Measurements from ENCODE around the gene ATP4B. TPM values are rescaled to one million over a fixed set of nuclear protein-coding genes. Genes with fewer than 3 reads are reported as not detected.

The ATP4B gene
- total RNA-seq, 3 donors from 2014 or later (not counting 1 experiment from before 2014, with no cell fraction given) = not detected

DNA sequence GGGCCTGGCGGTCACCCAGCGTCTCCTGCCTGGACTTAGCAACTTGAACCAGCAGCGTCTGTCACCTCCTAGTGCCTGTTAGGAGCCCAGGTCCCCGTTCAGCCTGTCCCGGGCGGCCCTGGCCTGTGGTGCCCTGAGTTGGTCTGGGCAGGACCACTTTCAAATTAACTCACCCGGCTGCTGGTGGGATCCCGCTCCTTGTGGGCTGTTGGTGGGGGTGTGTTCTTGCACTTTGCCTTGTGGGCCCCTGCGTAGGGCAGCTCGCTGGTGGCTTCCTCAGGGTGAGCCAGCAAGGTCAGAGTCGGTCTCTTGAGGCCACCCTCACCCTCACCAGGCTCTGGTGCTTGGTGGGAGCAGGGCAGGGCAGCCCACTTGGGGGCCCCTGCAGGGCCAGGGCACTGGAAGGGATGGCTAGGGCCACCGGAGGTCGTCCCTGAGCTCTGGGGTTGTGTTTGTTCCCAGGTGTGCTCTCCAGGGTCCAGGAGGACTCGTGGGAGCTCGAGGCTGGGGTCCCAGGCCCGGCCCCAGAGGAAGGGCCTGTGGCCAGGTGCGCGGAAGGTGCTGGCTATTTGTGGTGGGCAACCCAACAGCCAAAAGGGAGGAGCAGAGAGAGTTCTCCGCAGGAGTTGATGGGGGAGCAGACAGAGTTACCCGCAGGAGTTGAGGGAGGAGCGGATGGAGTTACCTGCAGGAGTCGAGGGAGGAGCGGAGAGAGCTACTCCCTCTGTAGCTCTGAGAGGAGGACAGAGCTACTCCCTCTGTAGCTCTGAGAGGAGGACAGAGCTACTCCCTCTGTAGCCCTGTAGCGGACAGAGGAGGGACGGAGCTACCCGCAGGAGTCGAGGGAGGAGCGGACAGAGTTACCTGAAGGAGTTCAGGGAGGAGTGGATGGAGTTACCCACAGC is 56.6 kb downstream of the ATP4B start:
- no peak overlapping the region for H3K4me3 ChIP-seq (ENCODE audit: low read length)
- Mint-ChIP-seq H3K36me3 (no peaks in the 10 kb centered on the region), H3K4me3 (no peak overlapping the region), H3K27ac (no peak overlapping the region), H3K9me3 (no peaks in the 10 kb centered on the region), H3K27me3 (ENCODE audit: low read depth in 2 of 2) (no peaks in the 10 kb centered on the region), H3K4me1 (peaks cover 29 to 48% of the 10 kb centered on the region in 2 donors)
- no peak overlapping the region for H3K27ac ChIP-seq (ENCODE audit: low read length)
- no peaks in the 10 kb centered on the region for H3K36me3 ChIP-seq (ENCODE audit: control insufficient read depth, insufficient read depth, low read length)
- DNase-seq (no peak), ATAC-seq (no peak)
- 96% methylated on average over 28 of the region's 28 CpGs for WGBS (ENCODE audit: insufficient coverage)
- H3K9me3 ChIP-seq (ENCODE audit: control insufficient read depth, insufficient read depth, low read length) = peaks cover 4% of the 10 kb centered on the region
- TF ChIP-seq, protein P1, sequence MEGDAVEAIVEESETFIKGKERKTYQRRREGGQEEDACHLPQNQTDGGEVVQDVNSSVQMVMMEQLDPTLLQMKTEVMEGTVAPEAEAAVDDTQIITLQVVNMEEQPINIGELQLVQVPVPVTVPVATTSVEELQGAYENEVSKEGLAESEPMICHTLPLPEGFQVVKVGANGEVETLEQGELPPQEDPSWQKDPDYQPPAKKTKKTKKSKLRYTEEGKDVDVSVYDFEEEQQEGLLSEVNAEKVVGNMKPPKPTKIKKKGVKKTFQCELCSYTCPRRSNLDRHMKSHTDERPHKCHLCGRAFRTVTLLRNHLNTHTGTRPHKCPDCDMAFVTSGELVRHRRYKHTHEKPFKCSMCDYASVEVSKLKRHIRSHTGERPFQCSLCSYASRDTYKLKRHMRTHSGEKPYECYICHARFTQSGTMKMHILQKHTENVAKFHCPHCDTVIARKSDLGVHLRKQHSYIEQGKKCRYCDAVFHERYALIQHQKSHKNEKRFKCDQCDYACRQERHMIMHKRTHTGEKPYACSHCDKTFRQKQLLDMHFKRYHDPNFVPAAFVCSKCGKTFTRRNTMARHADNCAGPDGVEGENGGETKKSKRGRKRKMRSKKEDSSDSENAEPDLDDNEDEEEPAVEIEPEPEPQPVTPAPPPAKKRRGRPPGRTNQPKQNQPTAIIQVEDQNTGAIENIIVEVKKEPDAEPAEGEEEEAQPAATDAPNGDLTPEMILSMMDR (IDR thresholded peaks at IDR 0.05) = no peak
- no peaks in the 10 kb centered on the region for H3K27me3 ChIP-seq (ENCODE audit: control insufficient read depth, insufficient read depth, low read length)
- H3K4me1 ChIP-seq (ENCODE audit: control insufficient read depth, insufficient read depth, low read length) = peaks cover 14% of the 10 kb centered on the region
- intact Hi-C loops (cut with micrococcal nuclease) = no loop called here

DNA sequence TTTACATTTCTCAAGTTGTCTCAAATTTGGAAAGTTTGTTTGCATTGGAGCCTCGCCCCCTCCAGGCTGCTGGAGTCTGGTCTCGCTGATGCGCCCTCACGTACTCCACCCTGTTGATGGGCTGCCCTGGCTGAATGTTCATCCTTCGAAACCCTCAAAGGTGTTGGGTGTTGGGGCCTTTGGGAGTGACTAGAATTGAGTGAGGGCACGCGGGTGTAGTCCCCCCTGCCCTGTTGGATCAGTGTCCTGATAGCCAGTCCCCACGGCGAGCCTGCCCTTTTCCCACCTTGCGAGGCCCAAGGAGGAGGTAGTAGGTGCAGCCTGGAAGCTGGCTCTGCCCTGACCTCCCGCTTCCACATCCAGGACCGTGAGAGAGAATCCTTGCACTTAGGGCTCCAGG is 58.6 kb downstream of the ATP4B start:
- Mint-ChIP-seq H3K27me3 (ENCODE audit: low read depth in 2 of 2) (no peaks in the 10 kb centered on the region), H3K27ac (no peak overlapping the region), H3K36me3 (no peaks in the 10 kb centered on the region), H3K4me3 (no peak overlapping the region), H3K9me3 (no peaks in the 10 kb centered on the region), H3K4me1 (peaks cover 19 to 32% of the 10 kb centered on the region in 2 donors)
- no peak overlapping the region for H3K27ac ChIP-seq (ENCODE audit: low read length)
- H3K4me3 ChIP-seq (ENCODE audit: low read length) = no peak overlapping the region
- intact Hi-C loops (cut with micrococcal nuclease) = no loop called here
- no peaks in the 10 kb centered on the region for H3K27me3 ChIP-seq (ENCODE audit: control insufficient read depth, insufficient read depth, low read length)
- 99% methylated on average over 12 of the region's 12 CpGs for WGBS (ENCODE audit: insufficient coverage)
- no peaks in the 10 kb centered on the region for H3K36me3 ChIP-seq (ENCODE audit: control insufficient read depth, insufficient read depth, low read length)
- TF ChIP-seq, protein P1 (IDR thresholded peaks at IDR 0.05) = no peak
- ATAC-seq (no peak), DNase-seq (no peak)
- H3K4me1 ChIP-seq (ENCODE audit: control insufficient read depth, insufficient read depth, low read length) = peaks cover 3% of the 10 kb centered on the region
- peaks cover 4% of the 10 kb centered on the region for H3K9me3 ChIP-seq (ENCODE audit: control insufficient read depth, insufficient read depth, low read length)

Other genes starting within 250 kb of the ATP4B start
- under 1 TPM; 0.56 to 0.93 (median 0.72) TPM for gene ADPRHL1, start 204.7 kb downstream of the ATP4B start, total RNA-seq
- gene DCUN1D2, start 167.5 kb downstream of the ATP4B start, total RNA-seq = 10 to 100 TPM; 26.1 to 33.9 (median 27.1) TPM
- 10 to 100 TPM; 26.3 to 44.3 (median 29.2) TPM for gene TFDP1, start 73.4 kb downstream of the ATP4B start, total RNA-seq
- gene GRK1, start 9.0 kb upstream of the ATP4B start, total RNA-seq = not detected
- gene TMEM255B, start 101.0 kb upstream of the ATP4B start, total RNA-seq = 1 to 10 TPM in 2 of 3 donors, under 1 TPM in 1; 0.38 to 3.0 (median 1.0) TPM
- gene GAS6, start 205.9 kb upstream of the ATP4B start, total RNA-seq = 1 to 10 TPM in 1 of 3 donors, under 1 TPM in 2; 0.40 to 1.4 (median 0.41) TPM